ENCODE results near the gene ZNF496.

ZNF496 gene

GRCh38 chr1:247326411-247327130, 5.1 kb downstream of the ZNF496 start:
- no peak for DNase-seq

DNA sequence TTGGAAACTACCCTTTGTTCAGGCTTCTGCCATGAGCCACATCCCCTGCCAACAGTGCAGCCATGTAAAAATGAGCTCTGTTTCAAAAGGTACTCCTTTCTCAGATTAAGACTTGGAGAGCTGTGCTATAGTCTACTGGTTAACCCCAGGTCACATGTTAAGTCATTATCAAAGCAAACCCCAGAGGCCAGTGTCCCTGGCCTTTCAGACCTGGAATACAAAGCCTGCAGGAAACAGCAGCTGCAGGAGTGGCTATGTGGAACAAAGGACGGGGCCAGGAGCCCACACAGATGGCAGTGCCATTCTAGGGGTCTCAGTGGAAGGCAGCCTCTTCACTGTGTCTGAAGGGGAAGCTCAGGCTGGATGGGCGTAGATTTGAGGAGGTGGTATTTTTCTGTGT, 6.7 kb downstream of the ZNF496 start:
- DNase-seq = no peak

GRCh38 chr1:247324204-247324787, 7.4 kb downstream of the ZNF496 start:
- DNase-seq = no peak

- DNase-seq = no peak
Observed at GRCh38 chr1:247322849-247323586, 8.6 kb downstream of the ZNF496 start.

GRCh38 chr1:247322442-247322841, 9.2 kb downstream of the ZNF496 start:
- DNase-seq = no peak

GRCh38 chr1:247317702-247318101, 14.0 kb downstream of the ZNF496 start:
- DNase-seq = no peak

DNA sequence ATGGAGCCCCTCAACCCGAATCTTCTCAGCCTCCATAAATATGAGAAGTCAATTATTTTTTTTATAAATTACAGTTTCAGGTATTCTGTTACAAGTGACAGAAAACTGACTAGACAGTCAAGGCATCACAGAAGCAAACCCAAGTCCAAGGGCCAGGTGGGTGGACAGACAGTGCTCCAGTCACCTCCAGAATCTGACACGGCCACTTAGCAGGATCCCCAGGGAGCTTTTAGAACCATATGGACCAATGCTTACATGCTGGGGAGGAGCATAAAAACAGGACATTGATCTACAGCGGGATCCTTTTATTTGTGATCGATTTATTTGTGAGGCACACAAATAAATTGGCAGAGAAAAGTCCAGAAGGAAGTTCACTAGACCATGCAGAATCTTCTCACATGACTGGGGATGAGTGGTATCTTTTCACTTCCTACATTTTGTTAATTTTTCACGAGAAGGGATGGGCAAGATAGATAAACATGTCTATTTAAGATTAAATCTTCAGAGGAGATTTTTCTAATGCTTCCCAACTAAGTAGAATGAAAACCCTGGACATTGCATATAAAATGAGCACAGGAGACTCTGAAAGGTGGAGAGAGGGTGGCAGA, 15.0 kb downstream of the ZNF496 start:
- no peak for DNase-seq

- no peak for DNase-seq
Observed at GRCh38 chr1:247304031-247304430, 27.6 kb downstream of the ZNF496 start.

- no peak for DNase-seq
Observed at GRCh38 chr1:247303216-247303615, 28.5 kb downstream of the ZNF496 start.

DNA sequence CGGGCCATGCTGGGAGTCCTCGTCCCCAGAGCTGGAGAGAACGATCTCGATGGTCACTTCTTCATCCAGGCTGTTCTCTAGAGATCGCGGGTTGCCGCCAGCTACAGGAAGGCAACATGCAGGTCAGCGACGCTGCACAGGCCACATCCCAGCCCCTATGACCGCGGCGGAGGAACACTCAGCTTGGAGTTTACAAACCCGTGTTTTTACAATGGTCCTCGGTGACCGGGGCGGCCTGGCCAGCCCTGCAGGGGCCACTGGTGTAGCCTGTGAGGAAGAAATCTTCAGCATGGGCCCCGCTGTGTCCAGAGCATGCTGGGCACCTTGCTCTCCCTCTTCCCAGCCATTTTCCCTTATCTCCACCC, 30.5 kb downstream of the ZNF496 start:
- no peak for DNase-seq

DNA sequence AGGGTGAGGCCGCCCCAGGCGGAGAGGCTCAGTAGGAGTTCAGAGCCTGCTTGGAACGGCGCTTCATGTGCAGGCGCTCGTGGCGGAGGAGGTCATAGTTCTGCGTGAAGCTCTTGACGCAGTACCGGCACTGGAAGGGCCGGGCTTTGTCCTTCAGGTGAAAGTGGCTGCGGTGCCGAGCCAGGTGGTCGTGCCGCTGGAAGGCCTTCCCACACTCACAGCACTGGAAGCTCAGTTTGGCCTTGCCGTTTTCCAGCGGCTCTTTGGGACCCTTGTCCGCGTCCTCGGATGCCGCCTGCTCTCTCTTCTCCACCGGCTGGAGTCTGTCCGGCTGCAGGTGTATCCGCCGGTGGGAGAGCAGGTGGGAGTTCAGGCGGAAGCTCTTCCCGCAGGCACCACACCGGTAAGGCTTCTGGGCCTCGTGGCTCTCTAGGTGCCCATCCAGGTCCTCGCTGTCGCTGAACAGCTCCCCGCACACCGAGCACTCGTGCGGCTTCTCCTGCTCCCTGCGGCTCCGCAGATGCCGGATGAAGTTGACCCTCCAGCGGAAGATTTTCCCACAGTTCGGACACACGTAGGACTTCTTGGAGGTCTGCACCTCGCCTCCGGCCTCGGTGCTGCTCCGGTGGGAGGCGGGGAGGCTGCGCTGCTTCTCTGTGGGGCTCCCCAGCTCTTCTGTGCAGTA, 31.0 kb downstream of the ZNF496 start:
- no peak for DNase-seq

- no peak for DNase-seq
Observed at GRCh38 chr1:247299723-247300381, 31.8 kb downstream of the ZNF496 start.

DNA sequence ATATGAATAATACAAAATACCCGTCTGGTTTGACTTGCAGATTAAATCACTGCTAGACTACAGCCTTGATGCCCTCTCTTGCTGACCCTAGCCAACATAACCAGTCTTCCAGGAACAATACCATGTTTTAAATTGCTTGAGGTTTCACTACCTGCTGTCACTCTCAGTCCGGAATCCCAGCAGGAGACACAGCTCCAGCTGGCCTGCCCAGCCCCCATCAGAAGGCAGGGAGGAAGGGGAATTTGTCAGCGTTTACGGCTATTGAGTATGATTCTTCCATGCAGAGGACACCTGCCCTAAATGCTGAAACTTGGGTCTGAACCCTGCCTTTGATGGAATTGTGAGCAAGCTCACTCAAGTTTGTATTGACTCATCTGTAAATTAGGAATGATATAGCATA, 33.0 kb downstream of the ZNF496 start:
- no peak for DNase-seq

GRCh38 chr1:247298124-247298481, 33.6 kb downstream of the ZNF496 start:
- no peak for DNase-seq

DNA sequence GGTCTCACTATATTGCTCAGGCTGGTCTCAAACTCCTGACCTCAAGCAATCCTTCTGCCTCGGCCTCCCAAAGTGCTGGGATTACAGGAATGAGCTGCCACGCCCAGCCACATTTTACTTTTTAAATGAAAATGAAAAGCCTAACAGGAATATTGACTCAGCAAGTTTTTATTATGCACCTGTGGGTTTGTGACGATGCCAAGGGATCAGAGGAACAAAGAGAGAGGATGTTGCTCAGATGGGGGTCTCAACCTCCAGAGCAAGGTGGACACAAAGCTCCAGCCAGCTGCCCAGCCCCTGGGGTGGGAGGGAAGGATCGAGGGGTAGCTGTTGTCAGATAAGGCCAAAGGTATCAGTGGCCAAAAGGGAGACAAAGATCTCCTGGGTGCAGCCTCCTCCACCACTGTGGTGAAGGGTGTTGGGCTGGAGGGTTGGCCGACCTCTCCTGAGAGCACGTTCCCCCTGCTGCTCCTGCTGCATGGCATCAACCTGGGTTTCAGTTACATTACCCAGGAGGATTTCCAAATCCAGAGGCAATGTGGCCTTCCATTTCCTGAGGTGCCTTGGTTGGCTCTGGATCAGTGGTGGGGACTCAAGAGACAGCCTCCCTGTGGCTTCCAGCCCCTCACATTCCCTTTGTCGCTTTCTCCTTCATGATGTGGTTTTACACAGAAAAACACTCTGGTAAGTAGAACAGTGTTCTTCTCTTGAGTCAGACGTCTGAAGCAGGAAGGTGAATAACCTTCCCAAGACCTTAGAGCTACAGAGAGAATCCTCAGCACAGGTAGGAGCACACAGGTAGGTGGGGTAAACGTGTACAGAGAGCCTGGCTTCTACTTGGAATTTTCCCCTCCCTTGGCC, 34.2 kb downstream of the ZNF496 start:
- DNase-seq = no peak

- DNase-seq = no peak
Observed at GRCh38 chr1:247296599-247297180, 35.0 kb downstream of the ZNF496 start.

- no peak for DNase-seq
Observed at GRCh38 chr1:247295746-247296145, 35.9 kb downstream of the ZNF496 start.

DNA sequence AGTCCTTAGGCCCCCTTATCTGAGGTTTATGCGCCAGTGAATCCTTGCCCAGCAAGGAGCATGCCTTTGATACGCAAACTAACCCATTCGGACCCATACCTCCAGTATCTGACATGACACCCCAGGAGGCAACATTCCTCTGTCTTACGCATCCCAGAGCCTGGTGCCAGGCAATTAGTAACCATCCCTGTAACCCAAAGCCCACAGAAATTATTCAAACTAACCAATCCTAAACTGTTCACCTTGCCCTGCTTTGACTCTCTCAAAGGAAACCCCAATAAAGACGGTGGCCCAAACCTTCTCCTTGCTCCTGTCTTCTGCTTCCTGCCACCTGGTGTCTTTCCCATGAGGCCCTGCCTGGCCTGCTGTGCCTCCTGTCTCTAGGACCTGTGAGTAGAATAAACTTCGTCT, 36.4 kb downstream of the ZNF496 start:
- no peak for DNase-seq

DNA sequence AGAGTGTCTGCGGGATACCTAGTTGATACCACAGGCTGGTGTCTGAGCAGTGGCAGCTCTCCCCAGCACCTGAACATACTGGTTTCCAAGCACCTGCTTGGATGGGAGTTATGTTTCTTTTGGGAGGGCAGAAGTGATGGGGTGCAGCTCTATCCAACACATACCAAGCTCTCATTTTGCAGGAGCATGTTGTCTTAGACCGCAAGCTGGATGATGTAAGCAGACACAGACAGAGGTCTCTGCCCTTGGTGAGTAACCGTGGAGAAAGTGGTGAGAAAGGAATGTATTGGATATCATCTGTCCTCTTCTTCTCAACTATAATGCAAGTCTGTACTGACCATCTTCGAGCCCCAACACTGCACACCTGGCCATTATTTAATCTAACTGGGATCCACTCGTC, 37.4 kb downstream of the ZNF496 start:
- no peak for DNase-seq

DNA sequence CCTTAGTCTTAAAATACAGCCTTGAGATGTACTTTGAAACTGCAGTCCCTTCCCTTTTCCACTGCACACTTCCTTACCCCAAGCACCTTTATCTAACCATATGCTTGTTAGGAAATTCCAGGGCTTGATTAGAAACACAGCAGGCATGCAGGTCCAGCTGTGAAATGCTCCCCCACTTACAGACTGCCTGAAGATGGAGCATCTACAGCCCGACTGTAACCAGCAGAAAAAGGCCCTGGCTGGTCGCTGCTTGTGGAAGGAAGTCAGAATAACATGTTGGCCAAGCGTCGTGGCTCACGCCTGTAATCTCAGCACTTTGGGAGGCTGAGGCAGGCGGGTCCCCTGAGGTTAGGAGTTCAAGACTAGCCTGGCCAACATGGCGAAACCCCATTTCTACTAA, 38.6 kb downstream of the ZNF496 start:
- no peak for DNase-seq

DNA sequence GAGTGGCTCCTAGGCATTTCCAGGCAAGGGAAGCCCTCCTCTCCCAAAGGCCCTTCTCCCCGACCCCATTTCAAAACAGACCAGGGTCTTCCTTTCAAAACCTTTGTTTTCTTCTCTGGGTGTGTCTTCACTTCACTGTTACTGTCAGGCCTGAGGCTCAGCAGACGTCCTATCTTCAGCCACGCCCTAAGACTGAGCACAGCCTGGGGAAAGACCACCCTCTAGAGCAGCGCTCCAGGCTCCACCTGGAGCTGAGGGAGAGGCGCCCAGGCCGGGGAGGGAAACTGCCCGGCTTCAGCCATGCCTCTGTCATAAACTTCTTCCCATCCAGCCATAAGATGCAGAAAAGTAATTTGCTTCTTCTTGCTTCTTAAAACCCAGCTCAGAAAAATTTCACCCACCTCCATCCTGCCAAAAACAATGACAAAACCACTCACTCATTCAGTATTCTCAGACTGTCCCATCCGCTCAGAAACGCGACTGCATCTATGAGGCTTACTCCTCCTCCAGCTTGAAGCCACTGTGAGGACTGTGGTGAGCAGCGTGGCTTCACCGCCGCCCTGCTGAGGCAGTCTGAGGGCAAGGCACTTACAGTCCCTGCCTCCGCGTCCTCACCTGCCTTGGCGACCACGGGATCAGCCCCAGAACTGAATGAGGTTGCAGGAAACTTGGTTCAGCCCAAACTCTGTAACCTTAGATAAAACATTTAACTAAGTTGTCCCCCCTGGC, 39.7 kb downstream of the ZNF496 start:
- DNase-seq = no peak

Data from central memory CD4-positive, alpha-beta T cell (primary cell).